HEK293T (cell line): ENCODE measurements around the gene NEK6.

Experiments used
- CTCF ChIA-PET: fragments of 350-600 bp; formaldehyde crosslinking; extraction: SDS; loops from one replicate; lab custom pipeline; 2021; ENCODE audit warnings: antibody characterized with exemption, inconsistent platforms; lab: Yijun Ruan, JAX
- POLR2A ChIA-PET: fragments of 350-600 bp; formaldehyde crosslinking; extraction: SDS; loops from one replicate; lab custom pipeline; 2020; ENCODE audit warnings: antibody characterized with exemption, inconsistent platforms; lab: Yijun Ruan, JAX
- DNase-seq: peaks from one replicate; pipeline ENCODE4 v3.0.0; 2012; ENCODE audit warnings: mixed read lengths; ENCODE audit errors: extremely low spot score
- ARNT ChIP-seq: fragments of 450-650 bp; IDR thresholded peaks from 2 replicates; pipeline ENCODE4 v1.6.1; 2017; ENCODE audit warnings: mild to moderate bottlenecking
- BHLHE40 ChIP-seq: fragments of 450-650 bp; IDR thresholded peaks from 2 replicates; pipeline ENCODE4 v1.6.1; 2016; ENCODE audit warnings: mild to moderate bottlenecking, moderate library complexity, borderline replicate concordance
- CTBP1 ChIP-seq: fragments of 450-650 bp; IDR thresholded peaks from 2 replicates; pipeline ENCODE4 v1.6.1; 2016; ENCODE audit warnings: borderline replicate concordance
- ELF4 ChIP-seq: fragments of 450-650 bp; IDR thresholded peaks from 2 replicates; pipeline ENCODE4 v1.6.1; 2017; ENCODE audit warnings: antibody characterized with exemption
- FOXA1 ChIP-seq: fragments of 450-650 bp; IDR thresholded peaks from 2 replicates; pipeline ENCODE4 v1.6.1; 2016; ENCODE audit warnings: mild to moderate bottlenecking
- FOXK2 ChIP-seq: fragments of 450-650 bp; IDR thresholded peaks from 2 replicates; pipeline ENCODE4 v1.6.1; 2016; ENCODE audit warnings: mild to moderate bottlenecking
- FOXM1 ChIP-seq: fragments of 450-650 bp; IDR thresholded peaks from 2 replicates; pipeline ENCODE4 v1.6.1; 2017; ENCODE audit warnings: mild to moderate bottlenecking, borderline replicate concordance
- HDGF ChIP-seq: fragments of 450-650 bp; IDR thresholded peaks from 2 replicates; pipeline ENCODE4 v1.6.1; 2017; ENCODE audit warnings: antibody characterized with exemption, borderline replicate concordance
- L3MBTL2 ChIP-seq: fragments of 450-650 bp; conservative IDR thresholded peaks from 2 replicates; pipeline ENCODE4 v1.6.1; 2016; ENCODE audit warnings: mild to moderate bottlenecking
- LEF1 ChIP-seq: fragments of 450-650 bp; IDR thresholded peaks from 2 replicates; pipeline ENCODE4 v1.6.1; 2017; ENCODE audit warnings: mild to moderate bottlenecking, borderline replicate concordance
- NFRKB ChIP-seq: fragments of 450-650 bp; IDR thresholded peaks from 2 replicates; pipeline ENCODE4 v1.6.1; 2016; ENCODE audit warnings: mild to moderate bottlenecking, moderate library complexity
- SP1 ChIP-seq: fragments of 450-650 bp; IDR thresholded peaks from 2 replicates; pipeline ENCODE4 v1.6.1; 2017
- SUZ12 ChIP-seq: fragments of 450-650 bp; IDR thresholded peaks from 2 replicates; pipeline ENCODE4 v1.6.1; 2016; ENCODE audit warnings: mild to moderate bottlenecking
- TARDBP ChIP-seq: fragments of 450-650 bp; IDR thresholded peaks from 2 replicates; pipeline ENCODE4 v1.6.1; 2016
- ZNF384 ChIP-seq: fragments of 450-650 bp; IDR thresholded peaks from 2 replicates; pipeline ENCODE4 v1.6.1; 2016
- TF ChIP-seq, protein P1 (sequence below): fragments of 450-650 bp; IDR thresholded peaks from 2 replicates; pipeline ENCODE4 v1.6.1; 2016

Gene NEK6

DNA sequence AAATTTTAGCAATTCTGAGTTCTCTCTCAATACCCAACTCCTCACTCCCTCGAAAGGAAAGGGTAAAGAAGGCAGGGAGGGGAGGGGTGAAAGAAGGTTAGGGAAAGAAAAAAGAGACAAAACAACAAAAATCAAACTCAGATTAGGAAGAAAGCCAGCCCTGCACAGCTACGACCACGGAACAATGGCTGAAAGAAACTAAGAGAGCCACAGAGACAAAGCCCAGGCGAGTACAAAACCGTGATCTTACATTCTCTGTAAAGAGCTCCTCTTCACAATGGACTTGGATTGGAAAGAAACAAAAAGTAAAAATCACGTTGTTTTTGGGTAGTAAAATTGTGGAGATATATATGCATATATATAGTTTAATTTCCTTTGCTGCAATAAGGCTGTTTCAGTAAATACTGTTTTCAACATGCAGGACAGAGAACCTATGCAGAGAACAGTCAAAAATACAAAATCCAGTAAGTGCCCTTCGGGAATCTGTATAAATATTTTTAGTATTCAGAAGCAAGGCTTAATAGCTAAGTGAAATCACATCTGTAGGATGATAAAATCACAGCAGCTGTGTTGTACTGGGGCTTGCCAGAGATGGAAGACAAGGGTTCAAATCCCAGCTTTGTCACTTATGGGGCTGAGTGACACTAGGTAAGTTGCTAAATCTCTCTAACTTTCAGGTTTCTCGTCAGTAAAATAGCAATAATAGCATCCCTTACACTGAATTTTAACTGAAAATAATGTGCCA is 140.6 kb downstream of the NEK6 start:
- CTCF ChIA-PET: interaction anchor here (0.6 kb wide), 1 partner anchor 77 kb away, joined by 3 read pairs; no protein-coding TSS in a partner anchor
- DNase-seq: no peak
- no peak for TF ChIP-seq ZNF384
- no peak for TF ChIP-seq CTBP1
- no peak for TF ChIP-seq SUZ12
- no peak for TF ChIP-seq NFRKB
- no peak for TF ChIP-seq SP1
- TF ChIP-seq FOXK2: no peak
- TF ChIP-seq ELF4: no peak
- TF ChIP-seq, protein P1, sequence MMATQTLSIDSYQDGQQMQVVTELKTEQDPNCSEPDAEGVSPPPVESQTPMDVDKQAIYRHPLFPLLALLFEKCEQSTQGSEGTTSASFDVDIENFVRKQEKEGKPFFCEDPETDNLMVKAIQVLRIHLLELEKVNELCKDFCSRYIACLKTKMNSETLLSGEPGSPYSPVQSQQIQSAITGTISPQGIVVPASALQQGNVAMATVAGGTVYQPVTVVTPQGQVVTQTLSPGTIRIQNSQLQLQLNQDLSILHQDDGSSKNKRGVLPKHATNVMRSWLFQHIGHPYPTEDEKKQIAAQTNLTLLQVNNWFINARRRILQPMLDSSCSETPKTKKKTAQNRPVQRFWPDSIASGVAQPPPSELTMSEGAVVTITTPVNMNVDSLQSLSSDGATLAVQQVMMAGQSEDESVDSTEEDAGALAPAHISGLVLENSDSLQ: no peak
- no peak for TF ChIP-seq LEF1
- TF ChIP-seq BHLHE40: no peak
- no peak for TF ChIP-seq L3MBTL2
- TF ChIP-seq HDGF: no peak
- no peak for TF ChIP-seq ARNT
- no peak for TF ChIP-seq FOXA1
- TF ChIP-seq TARDBP: no peak
- no peak for TF ChIP-seq FOXM1
- POLR2A ChIA-PET: no interaction called here

DNA sequence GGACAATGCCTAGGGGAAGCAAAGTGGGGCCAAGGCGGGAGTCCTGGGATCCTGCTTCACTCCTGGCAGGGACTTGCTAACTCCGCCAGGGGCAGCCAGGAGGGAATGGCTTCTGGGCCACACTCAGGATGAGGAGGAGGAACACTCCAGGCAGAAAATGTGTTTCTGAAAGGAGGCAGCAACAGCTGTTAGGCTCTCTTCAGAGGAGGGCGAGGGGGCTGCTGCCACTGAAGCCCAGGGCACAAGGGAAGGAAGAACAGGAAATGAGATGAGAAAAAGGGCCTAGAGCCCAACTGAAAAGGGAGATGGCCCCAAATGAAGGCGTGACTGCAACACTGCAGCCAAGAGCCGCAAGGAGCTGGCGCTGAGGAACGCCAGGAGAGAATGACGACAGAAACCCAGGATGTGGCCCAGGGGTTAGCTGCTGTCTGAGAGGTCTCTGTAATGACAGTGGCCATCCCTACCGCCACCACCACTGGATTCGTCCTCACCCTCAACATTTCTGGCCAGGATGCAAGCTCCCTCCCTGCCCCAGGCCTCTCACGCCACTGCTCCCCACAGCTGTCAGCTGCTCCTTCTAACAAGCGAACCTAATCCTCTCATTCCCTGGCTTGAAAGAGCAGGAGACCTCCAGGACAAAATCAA is 141.7 kb downstream of the NEK6 start:
- TF ChIP-seq ELF4 (no peak), FOXA1 (no peak), SUZ12 (no peak), SP1 (no peak), NFRKB (no peak), TARDBP (no peak), HDGF (no peak), FOXK2 (no peak), ARNT (no peak), L3MBTL2 (no peak), ZNF384 (no peak), CTBP1 (no peak)
- TF ChIP-seq, protein P1: no peak
- POLR2A ChIA-PET: no interaction called here
- DNase-seq: no peak
- CTCF ChIA-PET: no interaction called here

DNA sequence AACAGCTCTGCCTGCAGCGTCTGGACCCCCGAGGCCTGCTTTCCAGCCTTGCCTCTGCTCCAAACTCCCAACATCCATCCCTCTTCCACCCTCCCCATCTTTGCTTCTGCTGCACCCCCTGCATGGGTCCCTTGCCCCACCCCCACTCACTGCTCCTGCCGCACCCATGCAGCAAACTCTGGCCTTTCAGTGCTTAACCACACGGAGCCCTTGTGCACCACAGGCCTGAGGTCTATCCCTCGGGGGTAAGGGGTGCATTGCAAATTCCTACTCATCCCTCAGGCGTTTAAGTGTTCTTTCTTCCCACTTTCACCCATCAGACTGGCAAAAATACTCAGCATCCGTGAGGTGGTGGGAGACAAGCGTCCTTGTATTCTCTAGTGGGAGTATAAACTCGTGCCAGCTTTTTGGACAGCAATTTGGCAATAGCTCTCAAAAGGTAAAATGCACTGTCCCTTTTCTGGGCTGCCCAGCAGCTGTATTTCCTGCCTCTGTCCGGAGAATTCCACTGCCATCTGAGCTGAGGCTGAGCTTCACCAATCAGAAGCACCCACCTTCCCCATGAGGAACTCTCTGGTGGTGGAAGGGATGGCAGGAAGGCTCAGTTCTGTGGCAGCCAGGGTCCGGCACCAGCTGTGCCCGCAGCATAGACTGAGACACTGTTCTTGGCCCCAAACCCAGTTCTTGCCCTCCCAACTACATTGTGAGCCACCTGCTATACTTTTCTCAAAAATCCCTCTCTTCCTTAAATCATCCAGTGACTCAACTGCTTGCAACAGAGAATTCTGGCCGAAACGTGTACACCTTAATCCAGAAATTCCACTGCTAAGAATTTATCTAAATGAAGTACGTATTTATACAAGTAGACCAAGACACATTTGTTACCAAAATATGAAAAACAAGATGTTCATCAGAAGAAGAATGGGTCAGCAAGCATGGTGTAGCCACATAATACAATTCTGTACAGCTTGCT is 142.5 kb downstream of the NEK6 start:
- TF ChIP-seq FOXM1 (no peak), NFRKB (no peak), ELF4 (no peak), HDGF (no peak)
- no peak for DNase-seq
- ChIA-PET POLR2A (no interaction called here), CTCF (no interaction called here)
